Activated CD4-positive, CD25-positive, alpha-beta regulatory T cell (primary cell): Measurements from ENCODE around the gene TSPAN12.
"Not testable (repeated sequence)": the region's sequence is repeated elsewhere in the genome, so short reads cannot be mapped to it uniquely, and the experiment has no call there.

Experiments
- DNase-seq, 4 experiments: peaks; one replicate each; lab custom pipeline; 2025; lab: John Stamatoyannopoulos, UW

Gene TSPAN12, protein sequence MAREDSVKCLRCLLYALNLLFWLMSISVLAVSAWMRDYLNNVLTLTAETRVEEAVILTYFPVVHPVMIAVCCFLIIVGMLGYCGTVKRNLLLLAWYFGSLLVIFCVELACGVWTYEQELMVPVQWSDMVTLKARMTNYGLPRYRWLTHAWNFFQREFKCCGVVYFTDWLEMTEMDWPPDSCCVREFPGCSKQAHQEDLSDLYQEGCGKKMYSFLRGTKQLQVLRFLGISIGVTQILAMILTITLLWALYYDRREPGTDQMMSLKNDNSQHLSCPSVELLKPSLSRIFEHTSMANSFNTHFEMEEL

DNA sequence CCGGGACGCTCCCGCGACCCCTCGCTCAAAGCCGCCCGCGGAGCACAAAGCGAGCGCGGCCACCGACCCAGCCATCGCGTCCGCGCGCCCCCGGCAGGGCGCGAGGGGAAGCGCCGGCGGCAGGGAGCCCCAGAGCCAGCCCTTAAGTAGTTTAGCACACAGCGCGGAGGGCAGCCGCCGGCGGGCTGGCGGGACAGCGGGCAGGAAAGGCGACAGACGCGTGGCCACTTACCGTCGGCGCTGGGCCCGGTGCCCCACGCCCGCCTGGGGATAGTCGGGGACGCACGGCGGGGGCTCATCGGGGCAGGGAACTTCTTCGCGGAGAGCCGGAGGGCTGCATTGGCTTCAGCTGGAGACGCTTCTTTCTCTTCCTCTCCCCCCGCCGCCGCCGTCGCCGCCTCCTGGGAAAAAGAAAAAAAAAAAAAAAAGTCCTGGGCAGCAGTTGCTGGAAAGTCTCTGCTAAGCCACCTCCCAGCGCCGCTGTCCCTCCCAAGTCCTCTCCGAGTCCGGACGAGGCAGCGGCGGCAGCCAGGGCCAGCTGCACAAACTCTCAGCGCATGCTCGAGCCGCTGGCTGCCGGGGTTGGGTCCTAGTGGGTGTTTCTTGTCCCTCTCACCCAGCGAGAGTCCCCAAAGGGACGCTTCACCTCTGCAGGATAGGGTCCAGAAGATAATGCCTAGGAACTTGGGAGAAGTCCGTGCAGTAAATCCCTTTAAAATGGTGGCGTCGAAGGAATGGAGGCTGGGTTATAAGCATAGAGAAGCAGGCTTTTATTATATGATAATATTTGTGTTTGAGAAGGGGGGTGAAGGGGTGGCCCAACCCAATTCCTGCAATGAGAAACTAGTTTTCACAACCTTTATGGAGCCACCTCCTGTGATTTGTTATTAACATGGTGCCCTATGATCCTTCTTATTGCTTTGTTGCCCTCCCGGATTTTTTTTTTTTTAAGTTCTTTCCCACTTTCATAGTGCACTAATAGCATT is at the start of gene TSPAN12:
Gene TSPAN12 (minus strand): TSS at position 557 of the 986 bp plus-strand sequence. CDS start 1,381 bp downstream, outside the sequence.
- DNase-seq: peak in 2 of 4 experiments; percentile 1 to 2

DNA sequence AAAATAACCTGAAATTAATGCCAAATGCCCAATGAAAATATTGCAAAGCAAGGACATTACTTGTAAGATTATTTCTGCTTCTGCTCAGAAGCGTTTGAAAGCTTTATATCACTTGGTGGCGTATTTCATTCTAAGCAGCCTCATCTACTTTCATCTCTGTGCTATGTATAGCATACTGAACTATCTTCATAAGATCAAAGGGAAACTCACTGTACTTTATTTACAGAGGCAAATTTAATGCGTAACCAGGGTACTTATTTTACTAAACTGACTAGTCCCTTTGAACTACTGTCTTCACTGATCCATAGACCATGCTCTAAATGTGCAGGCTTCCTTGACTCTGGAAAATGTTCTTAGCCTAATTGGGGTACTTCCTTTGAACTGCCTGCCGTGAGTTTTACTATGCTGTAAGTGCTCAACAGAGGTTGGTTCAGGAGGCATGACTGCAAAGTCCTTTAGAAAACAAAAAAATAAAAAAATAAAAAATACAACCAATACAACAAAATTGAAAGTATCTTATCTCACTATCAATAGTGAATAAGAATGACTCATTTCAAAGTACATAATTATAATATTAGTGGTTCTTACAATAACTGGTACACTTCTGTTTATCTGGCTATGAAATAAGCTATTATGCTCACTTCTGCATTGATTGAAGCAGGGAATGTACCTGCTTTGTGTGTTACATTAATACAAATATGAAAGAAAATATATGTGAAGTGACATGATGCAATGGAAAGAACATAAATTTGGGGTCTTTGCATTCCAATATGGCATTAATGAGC is 41.0 kb upstream of the TSPAN12 start:
- DNase-seq: no peak

DNA sequence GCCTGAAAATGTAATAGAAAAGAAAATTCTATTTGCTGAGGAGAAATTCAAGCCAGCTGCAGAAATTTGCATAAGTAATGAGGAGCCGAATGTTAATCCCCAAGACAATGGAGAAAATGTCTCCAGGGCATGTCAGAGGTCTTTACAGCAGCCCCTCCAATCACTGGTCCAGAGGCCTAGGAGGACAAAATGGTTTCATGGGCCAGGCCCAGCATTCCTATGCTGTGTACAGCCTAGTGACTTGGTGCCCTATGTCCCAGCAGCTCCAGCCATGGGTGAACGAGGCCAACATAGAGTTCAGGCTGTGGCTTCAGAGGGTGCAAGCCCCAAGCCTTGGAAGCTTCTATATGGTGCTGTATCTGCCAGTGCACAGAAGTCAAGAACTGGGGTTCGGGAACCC is 37.3 kb upstream of the TSPAN12 start:
- DNase-seq: not testable (repeated sequence)

DNA sequence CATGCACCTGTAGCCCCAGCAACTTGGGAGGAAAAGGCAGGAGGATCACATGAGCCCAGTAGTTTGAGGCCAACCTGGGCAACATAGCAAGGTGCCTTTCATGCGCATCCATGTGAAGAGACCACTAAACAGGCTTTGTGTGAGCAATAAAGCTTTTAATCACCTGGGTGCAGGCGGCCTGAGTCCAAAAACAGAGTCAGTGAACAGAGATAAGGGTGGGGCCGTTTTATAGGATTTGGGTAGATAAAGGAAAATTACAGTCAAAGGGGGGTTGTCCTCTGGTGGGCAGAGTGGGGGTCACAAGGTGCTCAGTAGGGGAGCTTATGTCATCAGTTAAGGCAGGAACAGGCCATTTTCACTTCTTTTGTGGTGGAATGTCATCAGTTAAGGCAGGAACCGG is 27.7 kb upstream of the TSPAN12 start:
- DNase-seq: not testable (repeated sequence)

DNA sequence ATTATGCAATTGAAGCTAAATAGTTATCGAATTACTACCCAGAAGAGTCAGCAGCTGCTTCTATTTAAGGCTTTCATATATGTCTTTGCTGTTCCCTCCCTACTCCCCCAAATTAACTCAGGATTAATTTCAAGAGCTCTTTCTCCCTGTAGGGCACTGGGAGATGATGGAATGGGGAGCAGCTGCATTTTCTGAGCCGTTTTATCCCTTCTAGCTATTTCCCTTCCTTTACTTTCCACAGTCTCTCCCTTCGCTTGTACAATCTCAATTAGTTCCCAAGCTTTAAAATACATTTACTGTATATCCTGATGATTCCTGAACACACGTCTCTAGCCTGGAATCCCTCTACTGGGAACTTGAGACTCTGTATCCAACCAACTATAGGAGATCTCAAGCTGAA is 19.8 kb upstream of the TSPAN12 start:
- DNase-seq: no peak

DNA sequence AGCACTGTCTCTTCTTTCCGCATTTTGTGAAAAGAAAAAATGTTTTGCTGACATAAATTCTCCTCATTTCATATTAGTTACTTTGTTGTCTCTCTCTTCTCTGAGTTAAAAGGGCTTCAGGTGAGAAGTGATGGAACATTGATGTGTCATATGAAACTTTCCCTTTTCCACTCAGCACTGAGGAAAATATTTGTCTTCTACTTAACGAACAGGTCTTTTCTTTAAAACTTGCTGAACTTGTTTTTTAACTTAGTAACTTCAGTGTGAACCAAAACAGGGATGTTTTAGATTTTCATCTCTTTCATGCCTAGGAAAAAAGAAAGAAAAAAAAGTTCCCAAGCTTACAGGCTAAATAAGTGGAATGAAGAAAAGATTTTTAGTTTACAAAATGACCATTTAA is 19.0 kb upstream of the TSPAN12 start:
- DNase-seq: no peak

DNA sequence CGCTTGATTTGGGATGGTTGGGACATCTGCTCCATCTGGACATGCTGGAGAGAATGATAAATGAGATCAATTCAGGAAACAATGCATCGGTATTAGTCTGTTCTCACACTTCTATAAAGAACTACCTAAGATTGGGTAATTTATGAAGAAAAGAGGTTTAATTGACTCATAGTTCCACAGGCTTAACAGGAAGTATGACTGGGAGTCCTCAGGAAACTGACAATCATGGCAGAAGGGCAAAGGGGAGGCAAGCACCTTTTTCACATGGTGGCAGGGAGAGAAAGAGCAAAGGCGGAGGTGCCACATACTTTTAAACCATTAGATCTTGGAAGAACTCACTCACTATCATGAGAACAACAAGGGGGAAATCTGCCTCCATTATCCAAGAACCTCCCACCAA is 16.8 kb upstream of the TSPAN12 start:
- DNase-seq: no peak

DNA sequence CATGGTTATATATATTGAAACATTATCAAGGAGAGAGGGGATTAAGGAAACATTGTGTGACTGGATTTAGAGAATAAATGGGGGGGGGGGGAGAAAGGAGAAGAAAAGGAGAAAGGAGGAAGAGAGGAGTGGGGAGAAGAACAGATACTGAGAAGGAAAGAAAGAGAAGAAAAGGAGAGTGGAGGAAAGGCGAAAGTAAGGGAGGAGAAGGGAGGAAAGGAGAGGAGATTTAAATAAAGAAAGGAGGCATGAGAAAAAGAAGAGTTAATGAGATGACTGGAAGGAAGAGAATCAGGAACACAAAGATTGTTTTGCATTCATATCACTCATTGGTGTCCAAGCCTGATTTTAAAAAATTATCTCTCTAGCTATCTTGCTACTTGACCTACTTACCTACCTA is 16.1 kb upstream of the TSPAN12 start:
- DNase-seq: no peak

DNA sequence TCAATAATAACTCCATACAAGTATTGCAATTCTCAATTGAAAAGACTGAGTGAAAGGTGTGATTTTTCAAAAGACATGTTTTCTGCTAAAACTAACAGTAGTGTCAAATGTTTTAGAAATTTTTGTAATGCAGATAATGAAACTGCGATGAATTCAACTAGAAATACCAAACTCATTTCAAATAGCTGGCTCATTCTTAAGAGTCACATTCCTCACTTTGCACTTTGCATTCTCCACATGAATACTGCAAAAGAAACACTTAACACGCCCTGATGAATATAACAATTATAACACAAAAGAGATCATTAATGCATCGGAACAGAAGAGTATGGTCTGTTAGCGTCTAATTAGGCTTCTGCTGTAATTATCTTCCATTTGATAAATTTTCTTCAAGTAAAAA is 15.5 kb upstream of the TSPAN12 start:
- no peak for DNase-seq

DNA sequence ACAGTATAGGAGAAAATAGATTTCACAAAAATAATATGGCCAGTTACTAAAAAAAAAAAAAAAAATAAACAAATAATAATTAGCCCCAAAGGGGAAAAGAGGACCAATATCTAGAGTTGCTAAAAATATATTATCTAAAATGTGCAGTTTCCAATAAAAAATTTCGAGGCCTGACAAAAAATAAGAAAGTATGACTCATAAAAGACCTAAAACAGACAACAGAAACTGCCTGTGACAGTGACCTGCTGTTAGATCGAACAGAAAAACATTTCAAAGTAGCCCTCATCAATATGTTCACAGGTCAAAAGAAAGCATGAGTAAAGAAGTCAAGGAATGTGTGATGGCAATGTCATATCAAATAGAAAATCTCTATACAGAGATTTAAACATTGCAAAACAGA is 11.8 kb upstream of the TSPAN12 start:
- no peak for DNase-seq

DNA sequence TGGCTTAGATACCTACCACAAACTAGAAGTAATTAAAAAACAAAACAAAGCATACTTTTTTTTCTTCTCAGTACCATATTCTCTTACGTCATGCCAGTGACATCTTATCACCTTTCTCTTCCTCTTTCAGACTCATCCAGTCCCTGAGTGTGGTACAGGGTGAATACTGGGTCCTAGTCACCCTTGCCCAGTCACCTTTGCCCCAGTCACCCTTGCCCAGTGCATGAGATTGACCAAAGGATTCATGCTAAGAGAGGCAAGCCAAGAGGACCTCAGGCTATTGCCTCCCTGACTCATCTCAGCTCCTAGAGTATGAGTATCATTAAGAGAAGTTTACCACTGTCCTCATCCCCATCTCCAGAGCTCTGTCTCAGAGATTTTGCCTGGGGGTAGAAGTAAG is 10.0 kb upstream of the TSPAN12 start:
- DNase-seq: no peak

DNA sequence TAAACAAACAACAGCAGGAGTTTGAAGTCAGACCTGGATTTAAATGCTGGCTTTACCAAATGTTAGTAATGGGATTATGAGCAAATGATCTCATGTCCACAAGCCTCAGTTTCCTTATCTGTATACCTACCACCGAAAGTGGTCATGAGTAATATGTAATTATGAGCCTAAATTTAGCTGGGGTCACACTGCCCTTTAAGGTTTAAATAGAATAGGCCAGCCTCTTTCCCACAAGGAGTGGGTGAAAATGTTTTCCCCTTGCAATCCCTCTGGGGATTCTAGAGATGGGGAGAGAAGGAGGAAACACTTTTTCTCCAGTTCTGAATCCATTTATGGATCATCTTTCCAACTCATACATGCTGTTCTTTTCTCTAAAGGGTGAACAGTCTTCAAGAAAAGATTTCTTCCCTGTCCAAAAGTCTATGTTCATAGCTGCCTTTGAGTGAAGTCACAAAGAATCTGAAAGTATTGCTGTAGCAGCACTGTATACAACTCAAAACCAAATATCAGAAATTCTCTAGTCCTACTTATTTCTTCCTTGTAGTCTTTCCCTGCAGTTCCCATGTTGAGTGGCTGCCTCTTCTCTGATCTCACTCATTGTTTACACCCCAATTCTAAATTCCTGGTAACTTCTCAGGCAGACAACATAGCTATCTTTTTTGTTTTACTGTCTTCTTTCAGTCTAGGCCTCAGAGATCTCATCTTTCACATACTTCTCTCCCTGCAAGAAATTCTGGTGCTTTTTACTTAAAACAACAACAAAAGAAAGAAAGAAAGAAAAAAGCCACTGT is 7.4 kb upstream of the TSPAN12 start:
- no peak for DNase-seq

DNA sequence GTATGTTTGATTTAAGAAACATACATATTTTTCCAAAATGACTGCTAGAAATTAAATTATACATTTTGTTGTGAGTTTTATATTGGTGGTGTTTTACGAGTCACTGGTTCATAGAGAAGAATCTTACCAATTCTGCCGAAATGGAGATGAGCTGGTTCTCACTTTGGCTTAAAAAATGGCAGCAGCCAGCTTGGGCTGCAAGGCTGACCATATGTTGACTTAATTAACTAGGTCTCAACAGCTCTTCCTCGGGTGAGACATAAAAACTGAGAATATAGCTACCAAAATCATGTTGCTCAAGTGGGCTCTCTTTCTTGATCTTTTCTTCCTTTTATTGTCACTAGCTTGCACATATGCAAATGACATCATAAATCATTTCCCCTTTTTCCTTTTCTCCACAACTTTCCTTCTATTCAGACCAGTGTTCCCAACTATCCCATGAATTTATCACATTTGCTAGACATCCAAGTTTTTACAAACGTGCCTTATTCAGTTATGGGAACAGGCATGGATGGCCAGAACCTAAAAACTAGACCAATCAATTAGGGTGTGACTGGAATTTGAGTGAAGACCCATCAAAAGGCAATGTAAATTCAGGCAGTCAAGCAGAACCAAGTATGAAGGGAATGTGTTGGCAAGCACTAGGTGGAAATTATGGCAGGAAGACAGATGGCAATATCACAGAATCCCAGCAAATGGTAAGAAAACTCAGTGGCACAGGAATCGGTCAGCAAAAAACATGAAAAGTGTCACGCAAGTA is 6.4 kb upstream of the TSPAN12 start:
- DNase-seq: no peak

DNA sequence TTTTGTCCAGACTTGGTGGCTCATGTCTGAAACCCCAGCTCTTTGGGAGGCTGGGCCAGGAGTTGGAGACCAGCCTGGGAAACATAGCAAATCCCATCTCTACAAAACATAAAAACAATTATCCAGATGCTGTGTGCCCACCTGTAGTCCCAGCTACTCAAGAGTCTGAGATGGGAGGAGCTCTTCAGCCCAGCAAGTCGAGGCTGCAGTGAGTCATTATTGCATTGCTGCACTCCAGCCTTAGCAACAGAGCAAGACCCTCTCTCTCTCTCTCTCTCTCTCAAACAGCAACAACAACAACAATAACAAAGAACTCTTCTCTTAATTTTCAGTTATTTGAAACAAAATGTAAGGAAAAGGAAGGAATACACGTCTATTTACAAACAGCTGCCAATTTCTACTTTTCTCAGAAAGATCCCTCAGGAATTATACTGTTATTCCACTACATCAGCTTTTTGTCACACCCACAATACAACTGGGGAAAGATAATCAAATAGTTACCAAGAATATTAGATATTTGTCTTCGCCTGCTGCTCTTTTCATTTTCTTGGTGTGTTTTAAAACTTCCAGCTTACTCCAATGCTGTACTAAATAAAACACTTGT is 5.1 kb upstream of the TSPAN12 start:
- no peak for DNase-seq

DNA sequence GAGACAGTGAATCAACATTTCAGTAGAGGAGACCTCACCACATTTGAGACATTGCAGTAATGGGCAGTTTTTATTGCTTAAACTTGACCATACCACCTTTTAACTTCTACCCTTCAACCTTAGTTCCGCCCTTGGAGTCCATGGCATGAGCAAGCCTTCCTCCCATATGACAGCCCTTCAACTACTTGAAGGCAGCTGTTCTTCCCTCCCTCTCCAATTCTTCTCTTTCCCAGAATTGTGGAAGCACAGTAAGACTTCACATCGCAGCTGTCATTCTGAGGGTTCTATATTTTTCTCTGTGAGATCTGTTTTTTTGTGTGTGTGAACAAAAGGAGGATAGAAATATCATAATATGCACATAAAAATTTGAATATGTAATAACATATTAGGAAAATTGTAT is 2.2 kb upstream of the TSPAN12 start:
- DNase-seq: no peak

DNA sequence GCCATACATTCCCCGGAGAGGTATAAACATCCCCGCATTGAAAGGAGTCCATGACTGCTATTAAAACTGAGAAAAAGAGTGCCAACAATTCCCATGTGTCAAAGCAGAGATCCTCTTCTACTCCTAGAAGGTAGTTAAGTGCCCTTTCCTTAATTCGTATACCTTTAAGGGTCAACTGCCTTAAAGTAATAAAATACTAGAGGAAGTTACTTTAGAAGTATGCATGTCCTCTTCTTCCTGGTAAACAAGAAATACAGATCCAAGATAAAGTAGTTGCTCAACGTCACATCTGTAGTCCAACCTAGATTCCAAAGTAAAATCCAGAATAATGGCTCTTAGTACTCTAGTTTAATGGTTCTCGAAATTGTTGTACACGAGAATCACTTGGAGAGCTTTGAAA is 1.5 kb upstream of the TSPAN12 start:
- no peak for DNase-seq

DNA sequence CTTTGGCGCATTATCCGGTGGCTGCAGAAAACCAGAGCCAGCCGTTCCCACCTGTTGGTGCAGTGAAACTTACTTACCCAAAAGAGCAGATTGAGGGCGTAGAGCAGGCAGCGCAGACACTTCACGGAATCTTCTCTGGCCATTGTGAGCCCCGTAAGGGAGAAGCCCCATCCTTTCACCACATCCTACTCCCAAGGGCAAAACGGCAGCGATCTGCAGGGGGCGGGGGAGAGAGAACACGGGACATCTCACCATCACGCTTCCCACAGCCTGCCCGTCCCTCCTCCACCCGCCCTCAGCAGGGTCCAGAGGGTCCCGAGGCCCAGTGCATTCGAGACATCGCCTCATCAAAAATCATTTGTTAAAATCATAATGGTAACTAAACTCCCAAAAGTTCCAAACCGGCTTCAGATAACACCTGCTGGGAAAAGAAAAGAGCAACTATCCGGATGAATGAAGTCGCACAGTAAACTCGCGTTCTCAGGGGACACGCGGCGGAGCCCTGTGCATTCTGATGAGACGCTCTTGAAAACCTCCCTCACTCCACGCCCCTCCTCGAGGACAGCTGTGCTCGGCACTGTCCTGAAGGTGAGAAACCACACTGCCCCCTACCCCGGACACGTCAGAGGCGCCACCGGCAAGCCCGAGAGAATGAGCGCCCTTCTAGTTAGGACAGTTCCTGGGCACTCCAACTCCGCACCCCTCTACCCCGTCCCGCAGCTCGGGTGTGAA is 1.2 kb downstream of the TSPAN12 start:
- peak in 1 of 4 experiments; percentile 0 for DNase-seq

DNA sequence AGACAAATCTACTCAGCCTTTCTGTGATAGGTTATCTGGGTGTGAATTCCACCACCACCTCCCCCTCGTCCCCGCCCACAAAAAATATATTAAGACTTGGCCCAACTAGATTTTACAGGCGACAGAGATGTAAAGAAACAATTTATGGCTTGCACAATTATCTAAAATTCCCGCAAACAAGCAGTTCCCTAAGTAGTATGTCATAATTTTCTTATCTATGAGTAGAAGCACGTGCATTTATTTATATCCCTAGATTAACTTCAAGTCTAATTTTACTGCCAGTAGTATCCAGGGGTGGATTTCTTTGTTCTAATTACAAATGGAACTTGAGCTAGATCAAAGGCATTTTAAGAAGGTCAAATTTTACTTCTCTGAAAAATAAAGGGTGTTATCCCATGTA is 1.7 kb downstream of the TSPAN12 start:
- no peak for DNase-seq

DNA sequence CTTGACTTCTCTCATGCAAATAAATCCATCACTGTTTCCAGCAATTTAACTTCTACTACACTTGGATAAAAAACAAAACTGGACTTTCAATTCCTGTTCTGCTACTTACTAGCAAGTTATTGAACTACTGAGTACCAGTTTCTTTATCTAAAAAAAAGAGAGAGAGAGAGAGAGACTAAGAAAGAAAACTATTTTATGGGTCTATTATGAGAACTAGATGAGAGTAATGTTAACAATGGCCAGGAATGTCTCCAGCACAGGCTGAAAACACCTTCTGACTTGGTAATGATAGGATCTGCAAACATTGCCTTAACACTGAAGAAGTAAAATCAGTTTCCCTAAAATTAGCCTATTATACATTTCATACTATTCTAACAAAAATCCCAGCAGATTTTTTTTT is 5.2 kb downstream of the TSPAN12 start:
- no peak for DNase-seq

DNA sequence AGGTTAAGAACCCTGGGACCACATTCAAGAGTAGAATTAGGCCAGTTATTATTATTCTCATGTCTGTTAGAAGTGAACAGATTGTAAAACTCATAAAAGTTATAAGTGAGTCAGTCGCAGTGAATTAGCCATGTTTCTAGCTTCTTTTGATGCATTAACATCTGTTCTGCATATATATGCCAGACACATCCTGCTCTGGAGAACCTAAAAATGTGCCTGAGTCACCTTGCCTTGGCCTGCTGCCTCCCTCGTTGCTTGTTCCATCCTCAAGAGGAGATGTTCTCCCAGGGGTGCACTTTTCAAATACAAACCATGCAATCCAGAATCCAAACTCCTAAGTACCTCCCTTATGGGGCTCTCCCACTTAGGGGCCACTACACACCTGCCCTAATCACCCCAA is 14.8 kb downstream of the TSPAN12 start:
- DNase-seq: no peak
